GM19467 (cell line): ENCODE data around the gene SCAF8.
"Not testable (repeated sequence)": the region's sequence is repeated elsewhere in the genome, so short reads cannot be mapped to it uniquely, and the experiment has no call there.

ENCODE experiments used
- ATAC-seq: cut with Tn5 transposase; IDR thresholded peaks from one replicate; pipeline ENCODE4 v1.9.1; 2021; ENCODE audit warnings: mild to moderate bottlenecking, moderate library complexity; ENCODE audit not compliant: unreplicated experiment

The SCAF8 gene

DNA sequence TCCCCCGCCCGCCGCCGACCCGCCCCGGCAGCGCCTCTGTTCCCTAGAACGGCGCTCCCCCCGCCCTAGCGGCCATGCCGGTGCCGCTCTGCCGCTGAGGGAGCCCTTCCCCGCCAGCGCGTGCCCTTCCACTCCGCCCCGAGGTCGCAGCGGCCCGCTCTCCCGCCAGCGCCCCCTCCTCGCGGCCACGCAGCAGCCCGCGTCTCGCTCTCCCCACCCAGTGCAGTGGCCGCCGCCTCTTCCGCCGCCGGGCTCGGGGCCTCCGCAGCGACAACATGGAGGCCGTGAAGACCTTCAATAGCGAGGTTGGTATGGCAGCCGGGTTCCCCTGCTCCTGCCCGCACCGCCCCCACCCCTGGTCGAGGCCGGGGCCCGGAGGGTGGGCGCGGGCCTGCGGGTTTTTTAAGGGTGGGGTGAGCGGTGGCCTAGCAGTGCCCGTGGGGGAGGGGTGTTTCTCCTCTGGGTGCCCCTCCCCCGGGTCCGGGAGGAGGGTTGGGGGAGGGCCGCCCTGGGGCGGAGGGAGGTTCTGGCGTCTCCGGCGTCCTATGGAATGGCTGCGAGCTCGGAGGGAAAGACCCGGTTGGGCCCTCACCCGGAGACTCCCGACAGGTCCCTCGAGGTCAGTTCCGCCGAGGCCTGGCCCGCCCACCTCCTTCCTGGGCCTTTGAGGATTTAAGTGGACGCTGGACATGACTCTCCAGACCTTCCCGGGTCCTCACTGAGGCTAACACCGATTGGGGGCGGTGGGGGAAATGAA lies 588 bp downstream of the SCAF8 start:
- peak; percentile 77 for ATAC-seq

DNA sequence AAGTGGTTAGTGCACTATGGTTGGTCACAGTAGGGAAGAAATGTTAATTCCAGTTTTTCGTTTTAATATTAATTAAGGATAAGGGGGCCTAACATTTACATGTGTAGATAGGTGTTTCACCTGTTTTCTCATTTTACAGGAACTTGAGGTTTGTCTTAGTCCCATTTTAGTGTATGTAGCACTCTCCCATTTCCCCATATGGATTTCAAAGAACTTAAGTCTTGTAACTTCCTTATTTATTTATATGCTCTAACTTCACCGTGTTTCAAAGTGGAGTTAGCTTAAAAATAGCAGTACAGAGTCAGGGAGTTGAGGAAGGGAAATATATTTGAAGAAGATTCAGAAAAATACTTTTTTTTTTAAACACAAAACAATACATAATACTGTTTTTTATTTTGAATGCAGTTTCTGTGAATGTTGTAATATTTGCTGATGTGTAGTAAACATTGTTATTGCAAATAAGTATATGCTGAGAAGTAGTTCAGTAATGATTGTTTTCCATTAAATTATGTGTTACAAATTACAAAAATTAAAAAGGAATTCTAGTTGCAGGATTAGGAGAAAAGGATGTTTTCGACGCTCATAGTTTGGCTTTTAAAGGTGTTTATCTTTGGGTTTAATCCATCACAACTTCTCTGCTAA lies 3.5 kb downstream of the SCAF8 start:
- ATAC-seq: no peak

GRCh38 chr6:154737424-154737823 lies 4.2 kb downstream of the SCAF8 start:
- ATAC-seq: no peak

- no peak for ATAC-seq
These were observed 5.3 kb downstream of the SCAF8 start for GRCh38 chr6:154738551-154738961.

DNA sequence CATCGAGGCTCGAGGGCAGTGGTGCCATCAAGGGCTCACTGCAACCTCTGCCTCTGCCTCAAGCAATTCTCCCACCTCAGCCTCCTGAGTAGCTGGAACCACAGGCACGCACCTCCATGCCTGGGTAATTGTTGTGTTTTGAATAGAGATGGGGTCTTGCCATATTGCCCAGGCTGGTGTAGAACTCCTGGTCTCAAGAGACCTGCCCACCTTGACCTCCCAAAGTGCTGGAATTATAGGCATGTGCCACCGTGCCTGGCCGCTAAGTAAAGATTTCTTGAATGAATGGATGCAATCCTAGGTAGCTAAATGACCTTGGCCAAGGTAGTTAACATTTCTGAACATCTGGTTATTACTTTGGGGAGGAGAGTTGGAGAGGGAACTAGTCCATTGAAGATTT lies 7.4 kb downstream of the SCAF8 start:
- ATAC-seq: no peak

DNA sequence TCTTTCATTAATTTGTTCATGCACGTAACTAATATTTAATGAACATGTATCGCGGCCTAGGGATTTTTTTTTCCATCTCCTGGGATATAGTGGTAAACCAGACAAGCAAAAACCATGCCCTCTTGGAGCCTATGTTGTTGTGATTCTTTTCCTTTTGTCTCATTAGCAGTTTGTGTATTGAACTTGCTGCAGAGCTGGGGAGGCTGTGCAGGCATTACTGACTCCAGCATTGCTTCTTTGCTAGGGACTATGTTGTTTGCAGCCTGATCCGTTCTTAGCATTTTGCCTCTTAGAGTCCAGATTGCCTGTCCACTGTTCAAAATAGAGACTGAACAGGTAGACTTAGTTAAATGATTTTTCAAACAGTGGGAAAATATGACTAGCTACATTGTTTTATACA lies 9.7 kb downstream of the SCAF8 start:
- no peak for ATAC-seq

GRCh38 chr6:154744029-154744745 lies 11.0 kb downstream of the SCAF8 start:
- ATAC-seq: not testable (repeated sequence)

- no peak for ATAC-seq
These were observed 12.0 kb downstream of the SCAF8 start for GRCh38 chr6:154745243-154745642.

- ATAC-seq: no peak
These were observed 16.1 kb downstream of the SCAF8 start for GRCh38 chr6:154749341-154749740.

DNA sequence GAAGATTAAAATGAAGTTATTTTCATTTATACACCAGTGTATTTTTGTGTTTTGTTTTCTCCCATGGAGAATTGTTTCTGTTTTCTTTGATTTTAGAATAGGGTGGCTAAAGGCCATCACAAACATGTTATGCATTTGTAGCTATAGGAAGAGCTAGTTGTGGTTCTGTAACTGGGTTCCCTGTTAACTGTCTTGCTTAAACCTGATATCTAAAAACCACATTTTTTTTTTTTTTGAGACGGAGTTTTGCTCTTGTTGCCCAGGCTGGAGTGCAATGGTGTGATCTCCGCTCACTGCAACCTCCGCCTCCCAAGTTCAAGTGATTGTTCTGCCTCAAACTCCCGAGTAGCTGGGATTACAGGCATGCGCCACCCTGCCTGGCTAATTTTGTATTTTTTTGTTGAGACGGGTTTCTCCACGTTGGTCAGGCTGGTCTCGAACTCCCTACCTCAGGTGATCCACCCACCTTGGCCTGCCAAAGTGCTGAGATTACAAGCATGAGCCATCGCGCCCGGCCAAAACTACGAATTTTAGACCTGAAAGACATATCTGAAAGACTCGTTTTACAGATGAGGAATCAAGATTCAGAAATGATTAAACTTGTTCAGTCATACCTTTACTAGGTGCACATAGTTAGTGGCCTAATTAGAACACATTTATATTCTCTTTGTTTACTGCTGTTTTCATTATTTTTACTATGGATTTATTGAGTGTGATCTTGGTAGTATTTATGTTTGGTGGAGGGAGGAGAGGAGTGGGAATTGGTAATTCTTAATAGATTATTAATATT lies 18.0 kb downstream of the SCAF8 start:
- ATAC-seq: no peak

DNA sequence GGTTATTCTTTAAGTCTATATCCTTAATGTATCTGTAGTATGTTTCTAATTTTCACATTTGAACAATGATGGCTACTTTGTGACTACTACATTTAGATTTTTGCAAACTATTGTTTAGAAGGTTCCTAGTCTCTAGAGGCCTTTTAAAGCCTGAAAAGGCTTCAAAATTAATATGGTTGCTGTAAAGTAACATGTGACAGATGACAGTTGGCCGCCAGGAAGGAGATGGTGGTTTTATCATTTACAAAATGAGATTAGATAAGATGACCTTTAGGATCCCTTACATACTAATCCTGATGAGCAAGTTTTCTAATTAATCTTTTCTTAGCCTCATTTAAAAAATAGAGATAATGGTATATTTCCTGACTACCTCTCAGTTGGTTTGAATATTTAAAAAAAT lies 18.8 kb downstream of the SCAF8 start:
- no peak for ATAC-seq

GRCh38 chr6:154754152-154754551 lies 20.9 kb downstream of the SCAF8 start:
- no peak for ATAC-seq

DNA sequence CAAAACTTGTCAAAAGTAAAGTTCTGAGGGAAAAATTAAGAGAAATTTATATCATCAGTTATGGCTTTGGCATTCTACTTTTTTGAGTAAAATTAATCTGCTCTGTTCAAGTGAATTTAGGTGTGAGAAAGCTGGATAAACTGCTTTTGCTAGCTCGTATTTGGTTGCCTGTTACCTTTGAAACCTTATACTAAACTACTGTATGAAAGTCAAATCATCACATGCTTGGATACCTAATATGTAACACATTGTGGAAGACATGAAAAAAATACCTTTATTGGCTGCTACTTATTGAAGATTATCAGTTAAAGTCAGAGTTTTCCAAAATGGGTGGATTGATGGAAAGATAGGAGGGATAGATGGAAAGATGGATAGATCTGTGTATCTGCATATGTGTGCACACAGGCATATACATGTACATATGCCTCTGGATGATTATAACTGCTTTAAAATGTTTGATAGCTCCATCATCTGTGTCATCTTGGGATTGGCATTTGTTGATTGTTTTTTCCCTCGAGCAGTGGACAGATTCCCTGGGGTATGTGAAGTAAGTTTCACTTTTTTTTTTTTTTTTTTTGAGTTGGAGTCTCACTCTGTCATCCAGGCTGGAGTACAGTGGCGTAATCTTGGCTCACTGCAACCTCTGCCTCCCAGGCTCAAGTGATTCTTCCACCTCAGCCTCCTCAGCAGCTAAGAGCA lies 24.3 kb downstream of the SCAF8 start:
- no peak for ATAC-seq

- no peak for ATAC-seq
These were observed 24.9 kb downstream of the SCAF8 start for GRCh38 chr6:154758125-154758524.

GRCh38 chr6:154763650-154764049 lies 30.4 kb downstream of the SCAF8 start:
- no peak for ATAC-seq

- no peak for ATAC-seq
These were observed 32.1 kb downstream of the SCAF8 start for GRCh38 chr6:154765273-154765672.

GRCh38 chr6:154766288-154766687 lies 33.1 kb downstream of the SCAF8 start:
- no peak for ATAC-seq

DNA sequence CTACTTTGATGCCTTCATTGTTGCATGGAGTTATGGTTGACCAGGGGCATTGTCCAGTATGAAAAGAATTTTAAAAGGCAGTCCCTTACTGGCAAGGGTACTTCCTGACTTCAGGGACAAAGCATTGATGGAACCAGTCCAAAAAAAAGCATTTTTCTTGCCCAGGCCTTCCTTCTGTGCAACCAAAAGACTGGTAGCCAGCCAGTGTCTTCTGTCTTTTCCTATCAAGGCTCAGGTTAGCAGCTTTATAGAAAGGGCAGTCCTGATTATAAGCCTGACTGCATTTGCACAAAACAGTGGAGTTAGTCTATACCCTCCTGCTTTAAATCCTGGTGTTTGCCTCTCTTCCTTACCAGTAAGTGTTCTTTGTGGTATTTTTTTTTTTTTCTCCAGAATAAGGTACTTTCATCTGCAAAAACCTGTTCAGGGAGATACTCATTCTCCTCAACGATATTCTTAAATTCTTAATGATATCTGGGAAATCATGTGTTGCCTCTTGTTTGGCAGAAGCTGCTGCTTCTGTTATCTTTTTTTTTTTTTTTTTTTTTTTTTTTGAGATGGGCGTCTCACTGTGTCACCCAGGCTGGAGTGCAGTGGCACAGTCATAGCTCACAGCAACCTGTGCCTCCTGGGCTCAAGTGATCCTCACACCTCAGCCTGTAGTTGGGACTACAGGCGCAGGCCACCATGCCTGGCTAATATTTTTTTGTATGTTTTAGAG lies 33.9 kb downstream of the SCAF8 start:
- ATAC-seq: no peak

GRCh38 chr6:154768280-154768679 lies 35.1 kb downstream of the SCAF8 start:
- ATAC-seq: no peak

GRCh38 chr6:154773610-154774089 lies 40.4 kb downstream of the SCAF8 start:
- ATAC-seq: peak; percentile 93
